GM20431 (cell line): ENCODE results near the gene SPACDR.

ENCODE experiments used
- in situ Hi-C: fragments of 300-500 bp; cut with MseI, MboI; formaldehyde crosslinking; loops from one replicate; pipeline ENCODE4 v1.15.0; 2020; ENCODE audit warnings: low sequenced_read_pairs; ENCODE audit not compliant: unreplicated experiment

The SPACDR gene

GRCh38 chr7:100426516-100426915 lies 37.5 kb downstream of the SPACDR start:
- in situ Hi-C loops: no loop called here

- in situ Hi-C loops: no loop called here
Observed at GRCh38 chr7:100425347-100425746, 38.7 kb downstream of the SPACDR start.

DNA sequence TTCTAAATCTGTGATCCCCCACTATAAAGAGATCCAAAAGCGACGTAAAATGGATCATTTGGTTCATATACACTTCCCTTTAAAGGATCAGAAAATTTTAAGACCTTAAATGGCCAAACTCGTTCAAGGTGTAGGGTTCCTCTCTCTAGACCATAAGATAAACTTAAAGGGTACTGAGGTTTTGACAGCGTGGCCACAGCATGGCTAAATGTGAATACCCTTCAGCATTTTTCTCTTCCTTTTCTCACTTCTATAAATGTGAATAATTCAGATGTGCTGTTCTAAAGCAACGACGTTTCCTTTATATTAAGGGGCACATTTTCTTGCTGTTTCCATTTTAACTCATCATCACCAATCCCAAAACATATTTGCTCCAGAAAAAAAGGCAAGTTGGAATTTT lies 40.7 kb downstream of the SPACDR start:
- in situ Hi-C loops: no loop called here

DNA sequence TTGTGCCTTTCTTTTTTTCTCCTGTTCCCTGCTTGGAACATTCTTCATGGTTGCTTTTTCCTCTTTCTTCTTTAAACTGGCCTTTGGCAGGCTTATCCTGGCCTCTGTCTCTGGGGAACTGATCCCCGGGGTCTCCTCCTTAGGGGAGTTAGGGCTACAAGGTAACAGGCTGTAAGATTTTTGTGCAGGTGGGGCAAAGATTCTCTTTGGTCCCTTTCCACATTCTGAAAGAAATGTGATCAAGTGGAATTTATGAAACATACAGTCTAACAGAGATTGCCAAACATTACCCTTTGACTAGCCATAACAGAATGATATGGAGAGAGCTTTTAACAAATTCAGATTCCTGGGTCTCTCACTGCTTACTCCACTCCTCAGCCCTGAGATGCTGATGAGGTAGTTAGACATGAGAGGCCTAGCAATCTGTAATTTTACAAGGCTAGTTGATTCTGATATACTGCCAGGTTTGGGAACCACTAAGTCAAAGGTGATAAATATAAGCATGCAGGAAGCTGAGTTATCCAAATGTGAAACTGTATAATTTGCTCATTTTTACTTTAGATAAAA lies 44.3 kb downstream of the SPACDR start:
- in situ Hi-C loops: no loop called here

- in situ Hi-C loops: no loop called here
Observed at GRCh38 chr7:100418930-100419659, 45.0 kb downstream of the SPACDR start.

- in situ Hi-C loops: no loop called here
Observed at GRCh38 chr7:100415448-100415847, 48.6 kb downstream of the SPACDR start.

GRCh38 chr7:100413889-100414288 lies 50.2 kb downstream of the SPACDR start:
- in situ Hi-C loops: no loop called here

GRCh38 chr7:100413346-100413745 lies 50.7 kb downstream of the SPACDR start:
- in situ Hi-C loops: no loop called here

DNA sequence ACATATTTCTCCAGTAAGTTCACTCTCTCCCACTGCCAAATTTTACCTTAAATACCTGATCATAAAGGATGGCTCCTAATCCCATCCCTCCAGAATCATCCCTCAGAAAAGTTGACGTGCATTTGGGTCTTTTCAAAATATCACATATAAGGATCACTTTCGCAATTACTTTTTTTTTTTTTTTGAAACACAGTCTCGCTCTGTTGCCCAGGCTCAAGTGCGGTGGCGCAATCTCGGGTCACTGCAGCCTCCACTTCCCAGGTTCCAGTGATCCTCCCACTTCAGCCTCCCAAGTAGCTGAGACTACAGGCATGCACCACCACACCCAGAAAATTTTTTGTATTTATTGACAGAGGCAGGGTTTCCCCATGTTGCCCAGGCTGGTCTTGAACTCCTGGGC lies 53.0 kb downstream of the SPACDR start:
- in situ Hi-C loops: no loop called here

- in situ Hi-C loops: no loop called here
Observed at GRCh38 chr7:100407285-100408180, 56.5 kb downstream of the SPACDR start.

DNA sequence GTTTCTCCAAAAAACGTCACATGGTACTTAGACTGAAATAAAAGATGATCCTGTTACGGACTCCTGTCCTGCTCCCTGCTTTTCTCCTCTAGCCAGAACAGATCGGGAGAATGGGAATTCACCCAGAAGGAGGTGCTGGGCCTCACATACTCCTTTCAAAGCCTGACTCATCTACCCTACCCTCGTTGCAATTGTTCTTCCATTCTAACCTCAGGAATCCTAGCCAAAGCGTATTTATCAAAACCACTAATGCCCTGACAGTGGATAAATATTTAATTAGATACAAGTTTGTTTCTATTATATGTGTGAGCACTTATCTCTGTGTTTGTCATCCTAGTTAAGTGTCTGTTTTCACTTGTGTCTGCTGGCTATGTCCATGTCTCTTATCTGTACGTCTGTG lies 57.3 kb downstream of the SPACDR start:
- in situ Hi-C loops: no loop called here
